GM06990 (cell line): ENCODE data around the gene ARHGEF19.

ENCODE experiments used
- DNase-seq: peaks from one replicate; pipeline ENCODE4 v3.0.0-alpha.2; 2011; ENCODE audit not compliant: insufficient read length; ENCODE audit errors: extremely low read depth
- H3K27me3 ChIP-seq: replicated peaks from 2 replicates; pipeline ENCODE4 v1.6.0; 2011; ENCODE audit warnings: low read length; ENCODE audit not compliant: control insufficient read depth, insufficient read depth
- H3K36me3 ChIP-seq: 2 replicates; pipeline ENCODE4 v1.5.1; 2011; ENCODE audit warnings: low read length; ENCODE audit not compliant: control insufficient read depth, insufficient read depth
- H3K4me3 ChIP-seq: replicated peaks from 2 replicates; pipeline ENCODE4 v1.5.1; 2011; ENCODE audit warnings: low read depth, mild to moderate bottlenecking, control low read depth, low read length
- CTCF ChIP-seq: IDR thresholded peaks from 2 replicates; pipeline ENCODE4 v1.5.1; 2011; ENCODE audit warnings: low read length, control low read depth, mild to moderate bottlenecking, inconsistent platforms; ENCODE audit not compliant: insufficient read depth, poor library complexity, severe bottlenecking

ARHGEF19 gene

GRCh38 chr1:16175610-16176553 lies 36.6 kb downstream of the ARHGEF19 start:
- peaks cover 2% of the 10 kb centered on the region; the same call in 1 of the 2 replicates for H3K27me3 ChIP-seq
- DNase-seq, result no peak
- no peak overlapping the region for H3K4me3 ChIP-seq

DNA sequence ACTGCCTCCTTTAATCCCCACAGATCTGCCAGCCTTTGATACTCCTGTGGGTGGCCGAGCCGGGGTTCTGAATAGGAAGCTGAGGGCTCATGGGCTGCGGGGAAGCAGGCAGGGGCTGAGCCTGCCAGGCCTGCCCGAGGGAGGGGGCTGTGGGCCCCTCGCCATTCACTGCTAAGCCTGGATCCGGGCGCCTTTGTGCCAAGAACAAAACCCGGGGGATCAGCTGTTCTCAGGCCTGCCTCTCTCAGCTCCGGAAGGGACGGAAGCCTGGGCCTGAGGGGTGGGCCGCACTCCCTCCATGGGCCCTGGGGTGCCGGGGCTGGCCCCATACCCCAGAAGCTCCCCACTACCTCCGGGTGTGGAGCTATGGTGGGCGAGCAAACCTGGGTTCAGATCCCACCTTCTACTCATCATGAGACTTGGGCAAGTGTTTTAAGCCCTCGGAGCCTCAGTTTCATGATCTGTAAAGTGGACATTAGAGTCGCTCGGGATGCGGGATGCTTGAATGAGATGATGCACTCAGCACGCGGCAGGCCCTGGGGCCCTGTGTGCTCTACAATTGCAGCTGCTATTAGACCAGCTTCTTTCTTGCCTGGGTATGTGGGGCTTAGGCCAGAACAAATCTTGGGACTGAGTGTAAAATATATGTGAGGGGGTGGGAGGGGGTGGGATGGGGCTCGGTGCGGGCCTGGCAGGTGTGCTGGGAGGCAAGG lies 37.4 kb downstream of the ARHGEF19 start:
- TF ChIP-seq CTCF, result no peak
- no peak for DNase-seq
- H3K36me3 ChIP-seq, result no peaks in the 10 kb centered on the region
- peaks cover 2% of the 10 kb centered on the region; the same call in 1 of the 2 replicates for H3K27me3 ChIP-seq
- no peak overlapping the region for H3K4me3 ChIP-seq

More at GRCh38 chr1:16175610-16176553, 36.6 kb downstream of the ARHGEF19 start:
- no peak for TF ChIP-seq CTCF
- H3K36me3 ChIP-seq, result no peaks in the 10 kb centered on the region

DNA sequence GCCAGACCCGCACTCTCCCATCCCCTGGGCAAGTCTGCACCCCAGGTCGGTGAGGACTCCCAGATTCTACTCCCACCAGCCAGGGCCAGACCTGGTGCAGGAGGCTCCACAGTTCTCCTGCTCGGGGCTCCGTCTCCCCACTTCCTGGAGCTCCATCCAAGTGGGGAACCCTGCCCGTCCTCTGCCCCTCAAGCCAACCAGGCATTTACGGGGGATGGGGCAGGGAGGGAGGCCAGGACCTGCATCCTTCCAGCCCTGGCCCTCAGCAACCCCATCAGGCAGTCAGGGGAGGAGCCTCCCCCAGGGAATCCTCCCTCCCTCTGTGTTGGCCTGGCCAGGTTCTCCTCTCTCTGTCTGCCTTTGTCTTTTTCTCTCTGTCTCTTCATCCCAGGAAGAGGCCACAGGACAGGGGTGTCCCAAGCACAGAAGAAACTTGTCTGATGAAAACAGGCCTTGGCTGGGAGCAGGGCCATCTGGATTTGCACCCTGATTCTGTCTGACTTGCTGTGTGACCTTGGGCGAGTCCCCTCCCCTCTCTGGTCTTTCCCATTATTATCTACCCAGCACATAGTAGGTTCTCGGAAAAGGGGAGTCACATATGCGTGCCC lies 38.1 kb downstream of the ARHGEF19 start:
- H3K27me3 ChIP-seq, result peaks cover 2% of the 10 kb centered on the region; the same call in 1 of the 2 replicates

GRCh38 chr1:16173447-16174260 lies 38.8 kb downstream of the ARHGEF19 start:
- peaks cover 1% of the 10 kb centered on the region; the same call in 1 of the 2 replicates for H3K27me3 ChIP-seq
- DNase-seq, result no peak
- no peak for TF ChIP-seq CTCF
- H3K4me3 ChIP-seq, result no peak overlapping the region
- H3K36me3 ChIP-seq, result no peaks in the 10 kb centered on the region

More for the DNA sequence above, 38.1 kb downstream of the ARHGEF19 start:
- no peak for DNase-seq
- Histone ChIP-seq H3K4me3 (no peak overlapping the region), H3K36me3 (no peaks in the 10 kb centered on the region)
- TF ChIP-seq CTCF, result no peak

DNA sequence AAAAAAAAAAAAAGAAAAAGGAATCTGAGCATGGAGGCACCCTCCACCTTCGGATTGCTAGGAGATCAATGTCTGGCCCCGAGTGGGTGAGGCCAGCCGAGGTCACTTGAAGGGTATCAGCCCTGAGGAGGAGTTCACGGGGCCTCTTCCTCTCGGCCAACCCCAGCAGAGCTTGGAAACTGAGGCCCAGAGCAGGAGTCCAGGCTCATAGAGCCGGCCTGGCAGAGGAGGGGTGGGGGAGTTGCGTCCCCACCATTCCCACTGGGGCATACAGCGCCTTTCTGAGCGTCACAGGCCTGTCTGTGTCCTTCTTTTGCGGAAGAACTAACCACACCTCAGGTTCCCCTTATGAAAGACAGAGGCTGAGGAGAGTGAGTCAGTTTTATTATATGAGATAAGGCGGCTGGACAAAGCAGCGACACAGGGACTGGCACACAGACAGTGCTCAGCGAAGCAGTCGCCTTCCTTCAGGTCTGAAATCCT lies 39.4 kb downstream of the ARHGEF19 start:
- no peaks in the 10 kb centered on the region for H3K36me3 ChIP-seq
- no peak for TF ChIP-seq CTCF
- H3K4me3 ChIP-seq, result no peak overlapping the region
- H3K27me3 ChIP-seq, result no peaks in the 10 kb centered on the region; the same call in 1 of the 2 replicates
- DNase-seq, result no peak
